ENCODE measurements around the gene GOLGA6L2. TPM values are rescaled to one million over a fixed set of nuclear protein-coding genes. Genes with fewer than 3 reads are reported as not detected.

GOLGA6L2 gene
- total RNA-seq, 1 donor from 2014 or later, result 0.12 TPM

GRCh38 chr15:23424111-23424904 is 22.7 kb downstream of the GOLGA6L2 start:
- Mint-ChIP-seq H3K27me3 (no peaks in the 10 kb centered on the region), H3K4me1 (ENCODE audit: low read depth) (no peaks in the 10 kb centered on the region), H3K9me3 (ENCODE audit: low read depth) (no peaks in the 10 kb centered on the region), H3K27ac (no peak overlapping the region), H3K36me3 (ENCODE audit: insufficient read depth) (no peaks in the 10 kb centered on the region), H3K4me3 (ENCODE audit: low read depth) (no peak overlapping the region)
- TF ChIP-seq CTCF (IDR thresholded peaks at IDR 0.05; ENCODE audit: unreplicated experiment), result no peak
- DNase-seq (ENCODE audit: low spot score, unreplicated experiment), result no peak

- Mint-ChIP-seq H3K36me3 (ENCODE audit: insufficient read depth) (no peaks in the 10 kb centered on the region), H3K27me3 (no peaks in the 10 kb centered on the region), H3K27ac (no peak overlapping the region), H3K9me3 (ENCODE audit: low read depth) (no peaks in the 10 kb centered on the region), H3K4me1 (ENCODE audit: low read depth) (no peaks in the 10 kb centered on the region), H3K4me3 (ENCODE audit: low read depth) (no peak overlapping the region)
- DNase-seq (ENCODE audit: low spot score, unreplicated experiment), result no peak
- no peak for TF ChIP-seq CTCF (IDR thresholded peaks at IDR 0.05; ENCODE audit: unreplicated experiment)
Observed at GRCh38 chr15:23422946-23423708, 23.9 kb downstream of the GOLGA6L2 start.

GRCh38 chr15:23422099-23422945 is 24.7 kb downstream of the GOLGA6L2 start:
- Mint-ChIP-seq H3K4me1 (ENCODE audit: low read depth) (no peaks in the 10 kb centered on the region), H3K4me3 (ENCODE audit: low read depth) (no peak overlapping the region), H3K27ac (no peak overlapping the region), H3K9me3 (ENCODE audit: low read depth) (peaks cover under 1% of the 10 kb centered on the region), H3K27me3 (no peaks in the 10 kb centered on the region), H3K36me3 (ENCODE audit: insufficient read depth) (no peaks in the 10 kb centered on the region)
- no peak for DNase-seq (ENCODE audit: low spot score, unreplicated experiment)
- TF ChIP-seq CTCF (IDR thresholded peaks at IDR 0.05; ENCODE audit: unreplicated experiment), result no peak

- no peaks in the 10 kb centered on the region for H3K4me1 Mint-ChIP-seq (ENCODE audit: low read depth)
- no peaks in the 10 kb centered on the region for H3K36me3 Mint-ChIP-seq (ENCODE audit: insufficient read depth)
- H3K27ac Mint-ChIP-seq, result no peak overlapping the region
- no peak overlapping the region for H3K4me3 Mint-ChIP-seq (ENCODE audit: low read depth)
- DNase-seq (ENCODE audit: low spot score, unreplicated experiment), result no peak
- no peak for TF ChIP-seq CTCF (IDR thresholded peaks at IDR 0.05; ENCODE audit: unreplicated experiment)
- no peaks in the 10 kb centered on the region for H3K27me3 Mint-ChIP-seq
- peaks cover 4% of the 10 kb centered on the region for H3K9me3 Mint-ChIP-seq (ENCODE audit: low read depth)
Observed at GRCh38 chr15:23420806-23421575, 26.1 kb downstream of the GOLGA6L2 start.
